HEK293 (cell line): ENCODE results near the gene SLC19A1.
A peak's percentile ranks its signal among the peaks of the same experiment; 100 is the strongest.
"Not testable (repeated sequence)": the region's sequence is repeated elsewhere in the genome, so short reads cannot be mapped to it uniquely, and the experiment has no call there.

Experiments
- CTCF ChIA-PET: fragments of 350-600 bp; formaldehyde crosslinking; extraction: SDS; loops from one replicate; lab custom pipeline; 2021; ENCODE audit warnings: antibody characterized with exemption; lab: Yijun Ruan, JAX
- POLR2A ChIA-PET: fragments of 300-600 bp; formaldehyde crosslinking; extraction: SDS; loops from one replicate; lab custom pipeline; 2020; ENCODE audit warnings: antibody characterized with exemption, inconsistent platforms; lab: Yijun Ruan, JAX
- H3K27ac ChIP-seq: fragments of 200-500 bp; sonication (Bioruptor generic); 2 replicates; pipeline ENCODE4 v1.5.1; 2014; ENCODE audit warnings: low read depth, low read length, control low read depth, inconsistent platforms; ENCODE audit errors: extremely low read depth
- H3K36me3 ChIP-seq, 2 experiments: fragments of 200-500 bp in 1 of 2; sonication (Bioruptor generic) in 1 of 2; 1 replicate in 1 of 2; 2 replicates in 1 of 2; pipeline ENCODE4 v1.5.1; 2014 to 2017; ENCODE audit warnings: inconsistent platforms in 2 of 2, low read length in 2 of 2; ENCODE audit not compliant: control insufficient read depth in 2 of 2, insufficient read depth in 1 of 2
- H3K4me1 ChIP-seq: fragments of 200-500 bp; sonication (Bioruptor generic); 2 replicates; pipeline ENCODE4 v1.5.1; 2014; ENCODE audit warnings: mild to moderate bottlenecking, low read length, inconsistent platforms; ENCODE audit not compliant: control insufficient read depth, insufficient read depth
- H3K4me3 ChIP-seq: 2 replicates; pipeline ENCODE4 v1.5.1; 2011; ENCODE audit warnings: low read depth, mild to moderate bottlenecking, control low read depth, low read length, moderate library complexity
- H3K9me3 ChIP-seq: fragments of 200-500 bp; sonication (Bioruptor generic); 2 replicates; pipeline ENCODE4 v1.5.1; 2014; ENCODE audit warnings: low read depth, low read length, inconsistent platforms; ENCODE audit not compliant: control insufficient read depth, insufficient read depth
- BCL6B ChIP-seq: fragments of 450-650 bp; formaldehyde crosslinking; IDR thresholded peaks from 2 replicates; pipeline ENCODE4 v1.5.1; 2017; ENCODE audit warnings: missing biosample characterization, missing genetic modification characterization
- GLIS1 ChIP-seq: fragments of 450-650 bp; formaldehyde crosslinking; IDR thresholded peaks from 2 replicates; pipeline ENCODE4 v1.5.1; 2016; ENCODE audit warnings: missing biosample characterization, missing genetic modification characterization
- IKZF3 ChIP-seq: fragments of 450-650 bp; IDR thresholded peaks from 2 replicates; pipeline ENCODE4 v1.5.0; 2018; ENCODE audit warnings: missing biosample characterization, mild to moderate bottlenecking, missing genetic modification characterization, moderate library complexity
- PATZ1 ChIP-seq: fragments of 450-650 bp; formaldehyde crosslinking; IDR thresholded peaks from 2 replicates; pipeline ENCODE4 v1.5.1; 2016; ENCODE audit warnings: missing biosample characterization, missing genetic modification characterization
- PRDM1 ChIP-seq: fragments of 450-650 bp; formaldehyde crosslinking; IDR thresholded peaks from 2 replicates; pipeline ENCODE4; 2016; ENCODE audit warnings: missing biosample characterization, missing genetic modification characterization
- PRDM10 ChIP-seq: fragments of 450-650 bp; formaldehyde crosslinking; IDR thresholded peaks from 2 replicates; pipeline ENCODE4 v1.5.1; 2016; ENCODE audit warnings: missing biosample characterization, missing genetic modification characterization
- SCRT1 ChIP-seq: fragments of 450-650 bp; formaldehyde crosslinking; IDR thresholded peaks from 2 replicates; pipeline ENCODE4 v1.5.1; 2016; ENCODE audit warnings: missing biosample characterization, missing genetic modification characterization, borderline replicate concordance
- SCRT2 ChIP-seq: fragments of 450-650 bp; formaldehyde crosslinking; IDR thresholded peaks from 2 replicates; pipeline ENCODE4 v1.5.1; 2016; ENCODE audit warnings: missing biosample characterization, missing genetic modification characterization
- ZBTB21 ChIP-seq: fragments of 450-650 bp; formaldehyde crosslinking; IDR thresholded peaks from 2 replicates; pipeline ENCODE4 v1.5.1; 2017; ENCODE audit warnings: missing biosample characterization, missing genetic modification characterization
- ZBTB8A ChIP-seq: fragments of 450-650 bp; formaldehyde crosslinking; IDR thresholded peaks from 2 replicates; pipeline ENCODE4 v1.5.1; 2016; ENCODE audit warnings: missing biosample characterization, missing genetic modification characterization
- ZFHX2 ChIP-seq: fragments of 450-650 bp; formaldehyde crosslinking; conservative IDR thresholded peaks from 2 replicates; pipeline ENCODE4 v1.5.1; 2016; ENCODE audit warnings: missing biosample characterization, missing genetic modification characterization
- ZNF146 ChIP-seq: fragments of 450-650 bp; formaldehyde crosslinking; IDR thresholded peaks from 2 replicates; pipeline ENCODE4 v1.5.1; 2016; ENCODE audit warnings: missing biosample characterization, missing genetic modification characterization
- ZNF19 ChIP-seq: fragments of 450-650 bp; formaldehyde crosslinking; IDR thresholded peaks from 2 replicates; pipeline ENCODE4; 2016; ENCODE audit warnings: missing biosample characterization, missing genetic modification characterization, low read depth
- ZNF311 ChIP-seq: fragments of 450-650 bp; formaldehyde crosslinking; IDR thresholded peaks from 2 replicates; pipeline ENCODE4 v1.5.1; 2017; ENCODE audit warnings: missing biosample characterization, missing genetic modification characterization, borderline replicate concordance
- ZNF426 ChIP-seq: fragments of 450-650 bp; formaldehyde crosslinking; IDR thresholded peaks from 2 replicates; pipeline ENCODE4 v1.5.1; 2017; ENCODE audit warnings: missing biosample characterization, missing genetic modification characterization, mild to moderate bottlenecking, inconsistent platforms, moderate library complexity
- ZNF529 ChIP-seq: fragments of 450-650 bp; formaldehyde crosslinking; IDR thresholded peaks from 2 replicates; pipeline ENCODE4 v1.5.1; 2017; ENCODE audit warnings: missing genetic modification characterization, missing biosample characterization; ENCODE audit not compliant: insufficient replicate concordance
- ZNF571 ChIP-seq: fragments of 450-650 bp; formaldehyde crosslinking; IDR thresholded peaks from 2 replicates; pipeline ENCODE4 v1.5.0; 2017; ENCODE audit warnings: missing biosample characterization, missing genetic modification characterization
- ZNF600 ChIP-seq: fragments of 450-650 bp; formaldehyde crosslinking; IDR thresholded peaks from 2 replicates; pipeline ENCODE4 v1.5.1; 2016; ENCODE audit warnings: missing biosample characterization, missing genetic modification characterization
- ZNF629 ChIP-seq: fragments of 450-650 bp; formaldehyde crosslinking; IDR thresholded peaks from 2 replicates; pipeline ENCODE4 v1.5.1; 2017; ENCODE audit warnings: missing biosample characterization, missing genetic modification characterization

The SLC19A1 gene

GRCh38 chr21:45504516-45505415, 37.5 kb downstream of the SLC19A1 start:
- H3K4me1 ChIP-seq: no peaks in the 10 kb centered on the region
- 0 out of 2 replicates have a peak, but pooled peaks have one; percentile 16 for TF ChIP-seq PATZ1 (tag by site-specific recombination)
- peak; percentile 27; the same call in 1 of the 2 replicates for TF ChIP-seq PRDM10 (tag by site-specific recombination)
- no peak for TF ChIP-seq IKZF3 (tag by site-specific recombination)
- no peak for TF ChIP-seq ZBTB8A (tag by site-specific recombination)
- 0 out of 2 replicates have a peak, but pooled peaks have one; percentile 15 for TF ChIP-seq ZFHX2 (tag by site-specific recombination)
- no peak overlapping the region for H3K27ac ChIP-seq
- POLR2A ChIA-PET: no interaction called here
- H3K36me3 ChIP-seq: no peaks in the 10 kb centered on the region; a peak in 1 of 3 replicates
- no peak overlapping the region for H3K4me3 ChIP-seq
- no peaks in the 10 kb centered on the region for H3K9me3 ChIP-seq
- CTCF ChIA-PET: no interaction called here

GRCh38 chr21:45504021-45504515, 38.2 kb downstream of the SLC19A1 start:
- CTCF ChIA-PET: no interaction called here
- POLR2A ChIA-PET: no interaction called here
- Histone ChIP-seq H3K4me1 (no peaks in the 10 kb centered on the region), H3K4me3 (no peak overlapping the region), H3K27ac (no peak overlapping the region), H3K36me3 (peaks cover 0 to 4% of the 10 kb centered on the region in 2 experiments; a peak in 2 of 3 replicates), H3K9me3 (no peaks in the 10 kb centered on the region)
- TF ChIP-seq ZBTB8A (tag by site-specific recombination) (0 out of 2 replicates have a peak, but pooled peaks have one; percentile 18), SCRT2 (peak; percentile 89), ZNF529 (tag by site-specific recombination) (no peak), SCRT1 (tag by site-specific recombination) (peak; percentile 49; the same call in 1 of the 2 replicates)

DNA sequence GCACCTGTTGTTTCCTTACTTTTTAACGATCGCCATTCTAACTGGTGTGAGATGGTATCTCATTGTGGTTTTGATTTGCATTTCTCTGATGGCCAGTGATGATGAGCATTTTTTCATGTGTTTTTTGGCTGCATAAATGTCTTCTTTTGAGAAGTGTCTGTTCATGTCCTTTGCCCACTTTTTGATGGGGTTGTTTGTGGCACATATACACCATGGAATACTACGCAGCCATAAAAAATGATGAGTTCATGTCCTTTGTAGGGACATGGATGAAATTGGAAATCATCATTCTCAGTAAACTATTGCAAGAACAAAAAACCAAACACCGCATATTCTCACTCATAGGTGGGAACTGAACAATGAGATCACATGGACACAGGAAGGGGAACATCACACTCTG, 39.0 kb downstream of the SLC19A1 start:
- CTCF ChIA-PET, H3K9me3 ChIP-seq, H3K4me3 ChIP-seq, POLR2A ChIA-PET, H3K27ac ChIP-seq, H3K4me1 ChIP-seq: not testable (repeated sequence)
- peaks cover 0 to 12% of the 10 kb centered on the region in 2 experiments; a peak in 2 of 3 replicates for H3K36me3 ChIP-seq
- TF ChIP-seq ZNF146: peak; percentile 100

- H3K4me3 ChIP-seq: no peak overlapping the region
- H3K27ac ChIP-seq: no peak overlapping the region
- H3K36me3 ChIP-seq: peaks cover 0 to 15% of the 10 kb centered on the region in 2 experiments; a peak in 1 of 3 replicates
- H3K9me3 ChIP-seq: no peaks in the 10 kb centered on the region
- ChIA-PET POLR2A (interaction anchor here (1.2 kb wide), 1 partner anchor 9 kb away, joined by 3 read pairs; no protein-coding TSS in a partner anchor), CTCF (interaction anchor here (0.6 kb wide), 1 partner anchor 321 kb away, joined by 4 read pairs; no protein-coding TSS in a partner anchor)
- no peaks in the 10 kb centered on the region for H3K4me1 ChIP-seq
- TF ChIP-seq ZNF19 (tag by site-specific recombination) (no peak), ZNF311 (tag by site-specific recombination) (no peak), PRDM1 (tag by site-specific recombination) (no peak), SCRT2 (peak; percentile 71; the same call in 1 of the 2 replicates), BCL6B (tag by site-specific recombination) (no peak), ZNF600 (tag by site-specific recombination) (peak; percentile 45), ZNF426 (tag by site-specific recombination) (no peak), ZNF629 (no peak), ZNF571 (tag by site-specific recombination) (no peak), ZBTB21 (tag by site-specific recombination) (no peak), GLIS1 (tag by site-specific recombination) (peak; percentile 30; the same call in 1 of the 2 replicates)
Measured at GRCh38 chr21:45502600-45502999, 39.6 kb downstream of the SLC19A1 start.
